AG09319 (cell line): ENCODE results near the gene ALOX12B.
"Not testable (repeated sequence)": the region's sequence is repeated elsewhere in the genome, so short reads cannot be mapped to it uniquely, and the experiment has no call there.

Experiments
- DNase-seq: peaks from one replicate; pipeline ENCODE4 v3.0.0-alpha.2; 2010; ENCODE audit warnings: low read depth; ENCODE audit errors: extremely low read depth
- TF ChIP-seq, protein P1 (sequence below): IDR thresholded peaks from 2 replicates; pipeline ENCODE4 v1.5.1; 2011; ENCODE audit warnings: low read depth, mild to moderate bottlenecking, inconsistent platforms, low read length, moderate library complexity

The ALOX12B gene

DNA sequence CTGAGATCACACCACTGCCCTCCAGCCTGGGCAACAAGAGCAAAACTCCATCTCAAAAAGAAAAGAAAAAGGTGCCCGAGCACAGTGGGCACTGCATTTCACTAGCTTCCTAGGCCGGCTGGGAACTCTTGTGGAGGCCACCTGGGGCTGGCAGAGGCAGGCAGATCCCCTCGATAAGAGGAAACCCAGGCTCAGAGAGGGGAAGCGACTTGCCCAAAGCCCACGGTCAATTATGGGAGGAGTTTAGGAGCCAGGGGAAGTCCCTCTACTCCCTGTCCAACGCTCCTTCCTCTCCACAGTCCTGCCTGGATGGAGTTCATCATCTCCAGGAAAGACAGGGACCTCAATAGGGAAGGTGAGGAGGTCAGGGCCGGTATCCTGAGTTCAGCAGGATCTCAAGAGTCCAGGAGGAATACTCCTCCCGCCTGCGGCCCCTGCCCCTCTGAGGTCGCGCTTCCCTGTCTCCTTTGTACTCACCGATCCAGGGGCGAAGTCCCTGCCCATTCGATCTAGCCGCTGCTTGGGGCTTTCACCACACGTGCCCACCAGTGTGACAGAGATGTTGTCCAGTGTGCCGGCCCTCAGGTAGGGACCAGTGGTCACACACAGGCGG, 30.0 kb upstream of the ALOX12B start:
- DNase-seq, result no peak

DNA sequence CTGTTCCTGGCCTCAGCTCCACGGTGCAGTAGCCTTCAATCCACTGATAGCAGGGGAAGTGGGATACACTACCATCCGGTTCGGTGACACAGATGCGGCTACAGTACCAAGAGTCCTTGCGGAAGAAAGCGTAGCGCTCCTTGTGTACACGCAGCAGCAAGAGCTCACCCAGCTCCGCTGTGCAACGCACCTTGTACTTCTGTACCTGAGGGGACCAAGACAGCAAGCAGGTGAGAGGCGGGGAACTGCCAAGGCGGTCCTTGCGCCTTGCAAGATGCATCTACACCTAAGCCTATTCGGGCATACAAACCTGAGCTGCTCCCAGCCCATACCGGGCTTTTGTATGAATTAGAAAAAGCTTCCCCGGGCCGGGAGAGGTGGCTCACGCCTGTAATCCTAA, 29.3 kb upstream of the ALOX12B start:
- no peak for DNase-seq
- TF ChIP-seq, protein P1, sequence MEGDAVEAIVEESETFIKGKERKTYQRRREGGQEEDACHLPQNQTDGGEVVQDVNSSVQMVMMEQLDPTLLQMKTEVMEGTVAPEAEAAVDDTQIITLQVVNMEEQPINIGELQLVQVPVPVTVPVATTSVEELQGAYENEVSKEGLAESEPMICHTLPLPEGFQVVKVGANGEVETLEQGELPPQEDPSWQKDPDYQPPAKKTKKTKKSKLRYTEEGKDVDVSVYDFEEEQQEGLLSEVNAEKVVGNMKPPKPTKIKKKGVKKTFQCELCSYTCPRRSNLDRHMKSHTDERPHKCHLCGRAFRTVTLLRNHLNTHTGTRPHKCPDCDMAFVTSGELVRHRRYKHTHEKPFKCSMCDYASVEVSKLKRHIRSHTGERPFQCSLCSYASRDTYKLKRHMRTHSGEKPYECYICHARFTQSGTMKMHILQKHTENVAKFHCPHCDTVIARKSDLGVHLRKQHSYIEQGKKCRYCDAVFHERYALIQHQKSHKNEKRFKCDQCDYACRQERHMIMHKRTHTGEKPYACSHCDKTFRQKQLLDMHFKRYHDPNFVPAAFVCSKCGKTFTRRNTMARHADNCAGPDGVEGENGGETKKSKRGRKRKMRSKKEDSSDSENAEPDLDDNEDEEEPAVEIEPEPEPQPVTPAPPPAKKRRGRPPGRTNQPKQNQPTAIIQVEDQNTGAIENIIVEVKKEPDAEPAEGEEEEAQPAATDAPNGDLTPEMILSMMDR, result no peak

More for the DNA sequence above, 30.0 kb upstream of the ALOX12B start:
- TF ChIP-seq, protein P1, result no peak

DNA sequence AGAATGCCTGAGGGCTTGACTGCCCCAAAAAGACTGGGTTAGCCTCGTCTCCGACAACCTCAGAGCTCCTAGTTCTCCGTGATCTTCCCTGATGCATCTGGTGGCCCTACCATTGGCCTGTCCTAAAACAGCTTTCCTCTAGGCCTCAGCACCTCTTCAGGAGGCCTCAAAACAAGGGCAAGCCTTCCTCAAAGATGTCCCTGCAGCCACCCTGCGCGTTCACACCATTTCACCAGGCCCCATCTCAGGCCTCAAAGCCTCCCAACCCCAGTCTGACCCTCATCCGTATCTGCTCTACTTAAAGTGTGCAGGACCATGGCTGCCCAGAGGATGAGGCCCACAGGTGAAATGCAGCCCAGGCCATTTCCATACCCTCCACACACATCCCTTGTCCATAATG, 23.4 kb upstream of the ALOX12B start:
- DNase-seq, result no peak
- TF ChIP-seq, protein P1, result no peak

DNA sequence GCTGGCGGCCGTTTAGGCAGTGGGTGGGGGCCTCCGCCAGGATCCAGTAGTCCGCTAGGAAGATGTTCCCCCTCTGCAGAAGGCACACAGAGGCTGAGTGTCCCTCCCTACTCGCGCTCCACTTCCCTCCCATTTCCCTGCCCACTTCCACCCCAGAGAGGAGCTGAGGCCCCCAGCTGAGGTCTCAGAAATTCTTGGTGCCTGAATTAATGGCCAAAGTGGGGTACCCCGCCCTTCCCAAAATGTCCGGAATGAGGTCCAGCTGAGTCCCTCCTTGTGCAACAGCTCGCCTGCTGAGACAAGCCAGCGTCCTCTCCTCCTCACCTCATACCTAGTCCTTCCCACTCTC, 22.9 kb upstream of the ALOX12B start:
- DNase-seq, result no peak
- TF ChIP-seq, protein P1, result no peak

DNA sequence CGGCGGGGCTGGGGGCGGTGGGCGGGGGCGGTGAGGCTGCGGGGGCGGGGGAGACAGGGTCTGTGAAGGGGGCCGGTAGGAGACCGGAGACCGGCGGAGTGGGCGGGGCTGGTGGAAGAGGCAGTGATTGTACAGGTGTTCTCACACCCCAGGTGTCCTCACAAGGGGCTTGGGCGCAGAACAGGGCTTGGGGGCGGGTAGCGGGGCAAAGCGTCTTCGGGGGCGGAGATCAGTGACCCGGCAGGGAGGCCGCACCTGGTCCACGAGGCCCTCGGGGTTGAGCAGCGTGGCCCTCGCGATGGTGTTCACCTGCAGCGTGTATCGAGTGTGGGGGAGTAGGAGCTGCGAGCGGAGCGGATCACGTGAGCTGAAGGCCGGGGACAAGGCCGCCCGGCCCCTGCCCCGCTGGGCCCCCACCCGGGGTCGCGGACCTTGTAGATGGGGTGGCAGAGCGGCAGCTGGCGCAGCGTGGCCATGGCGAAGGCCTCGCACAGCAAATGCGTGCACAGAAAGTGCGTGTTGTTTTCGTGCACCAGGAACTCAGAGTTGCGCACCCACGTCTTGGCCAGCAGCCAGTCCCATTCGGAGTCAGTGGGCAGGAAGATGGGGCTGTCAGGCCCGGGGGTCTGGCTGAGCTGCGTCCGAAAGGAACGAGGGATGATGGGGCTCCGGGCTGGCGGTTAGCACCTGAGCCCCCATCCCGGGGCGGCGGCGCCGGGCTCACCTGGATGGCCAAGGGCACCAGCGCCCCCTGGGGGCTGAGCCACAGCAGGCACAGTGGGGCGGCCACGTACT, 22.3 kb upstream of the ALOX12B start:
- no peak for DNase-seq
- TF ChIP-seq, protein P1, result peak; percentile 66

DNA sequence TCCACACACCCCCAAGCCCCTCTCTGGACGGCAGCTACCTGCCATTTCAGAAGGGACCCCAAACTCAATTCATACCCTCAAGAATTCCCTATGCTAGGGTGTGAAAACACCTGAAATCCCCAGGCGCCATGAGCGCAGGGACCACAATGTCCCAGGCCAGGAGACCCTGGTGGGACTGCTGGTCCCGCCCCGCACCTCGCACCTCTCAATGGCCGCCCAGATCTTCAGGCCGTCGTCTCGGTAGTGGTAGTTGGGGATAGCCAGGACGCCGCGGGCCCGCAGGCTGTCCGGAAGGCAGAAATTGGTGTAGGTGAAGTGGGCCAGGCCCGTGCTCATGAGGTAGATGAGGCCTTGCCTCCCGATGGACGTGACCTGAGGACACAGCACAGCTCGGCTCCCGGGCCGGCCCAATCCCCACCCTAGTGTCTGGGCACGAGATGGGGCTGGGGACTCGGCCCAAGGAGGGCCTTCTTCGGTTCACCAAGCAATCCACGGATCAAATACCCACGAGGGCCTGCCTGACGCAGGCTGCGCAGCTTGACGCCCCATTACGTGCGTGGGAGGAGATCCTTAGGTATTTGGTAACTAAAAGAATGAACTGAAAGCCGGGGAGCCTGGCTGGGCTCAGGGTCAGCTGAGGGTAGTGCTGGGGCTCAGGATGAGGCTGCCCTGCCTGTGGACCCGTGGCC, 21.6 kb upstream of the ALOX12B start:
- TF ChIP-seq, protein P1, result no peak
- DNase-seq, result no peak

DNA sequence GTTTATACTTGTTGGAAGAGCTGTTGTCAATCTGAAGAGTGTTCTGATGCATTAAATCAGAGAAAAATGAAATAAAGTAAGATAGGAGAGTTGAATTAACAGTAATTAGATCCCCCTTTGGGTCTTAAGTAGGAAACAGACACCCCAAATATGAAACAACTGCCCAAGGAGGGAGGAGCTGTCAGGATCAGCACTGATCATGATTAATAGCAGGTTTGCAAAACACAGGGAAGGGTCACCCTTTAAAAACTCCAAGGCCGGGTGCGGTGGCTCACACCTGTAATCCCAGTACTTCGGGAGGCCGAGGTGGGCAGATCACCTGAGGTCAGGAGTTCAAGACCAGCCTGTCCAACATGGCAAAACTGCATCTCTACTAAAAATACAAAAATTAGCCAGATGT, 19.5 kb upstream of the ALOX12B start:
- not testable (repeated sequence) for DNase-seq
